Endothelial cell of umbilical vein (primary cell): Measurements from ENCODE around the gene SCN11A. TPM values are rescaled to one million over a fixed set of nuclear protein-coding genes. Genes with fewer than 3 reads are reported as not detected.

Source experiments
- BruUV-seq: library from RNA; stranded (reverse); fragments of 400-500 nt; replicated peaks from 2 replicates; lab custom pipeline; 2021; lab: Mats Ljungman, UMichigan
- CTCF ChIA-PET: fragments of 300-600, 350-600 bp; sonication (Branson Sonifier 250); formaldehyde crosslinking; loops from one replicate; lab custom pipeline; 2021; ENCODE audit warnings: antibody characterized with exemption, inconsistent platforms; lab: Charles Lee
- POLR2A ChIA-PET: fragments of 300-600, 350-600 bp; sonication (Branson Sonifier 250); formaldehyde crosslinking; loops from one replicate; lab custom pipeline; 2021; ENCODE audit warnings: antibody characterized with exemption, inconsistent platforms; lab: Charles Lee
- DNase-seq: peaks from one replicate; pipeline ENCODE4 v3.0.0-alpha.2; 2011; ENCODE audit warnings: low read depth, low spot score
- FAIRE-seq: peaks from 2 replicates; lab custom pipeline; 2011; peaks lifted over from hg19 to GRCh38; lab: Jason Lieb, UNC
- H2AFZ ChIP-seq: 2 replicates; pipeline ENCODE4 v1.6.0; 2012; ENCODE audit warnings: low read depth, low read length, control low read depth, inconsistent platforms
- H3K27ac ChIP-seq: 2 replicates; pipeline ENCODE4 v1.5.1; 2011; ENCODE audit warnings: low read depth, mild to moderate bottlenecking, control low read depth, low read length, moderate library complexity; ENCODE audit not compliant: insufficient read depth
- H3K27me3 ChIP-seq, 2 experiments: 2 replicates each; pipeline versions ENCODE4 v1.6.0 to v1.6.1; 2011; ENCODE audit warnings: low read length in 2 of 2, mixed read lengths in 1 of 2; ENCODE audit not compliant: control insufficient read depth in 2 of 2, insufficient read depth in 2 of 2
- H3K36me3 ChIP-seq, 2 experiments: 2 replicates in 1 of 2; 3 replicates in 1 of 2; pipeline ENCODE4 v1.5.1; 2011; ENCODE audit warnings: low read length in 2 of 2, mild to moderate bottlenecking in 1 of 2, moderate library complexity in 1 of 2; ENCODE audit not compliant: control insufficient read depth in 2 of 2, insufficient read depth in 2 of 2; ENCODE audit errors: extremely low read depth in 1 of 2
- H3K4me1 ChIP-seq: 3 replicates; pipeline ENCODE4 v1.5.1; 2011; ENCODE audit warnings: mild to moderate bottlenecking, low read length; ENCODE audit not compliant: control insufficient read depth, insufficient read depth; ENCODE audit errors: extremely low read depth
- H3K4me2 ChIP-seq: 2 replicates; pipeline ENCODE4 v1.6.1; 2011; ENCODE audit warnings: low read length, control low read depth, mixed read lengths; ENCODE audit not compliant: insufficient read depth
- H3K4me3 ChIP-seq, 3 experiments: fragments of 200-600 bp in 1 of 3; sonication (generic), shearing (Covaris generic) in 1 of 3; replicated peaks in 1 of 3; 2 replicates each; pipeline ENCODE4 v1.5.1; 2011 to 2016; ENCODE audit warnings: control low read depth in 3 of 3, low read length in 3 of 3, mild to moderate bottlenecking in 2 of 3, inconsistent platforms in 1 of 3, low read depth in 1 of 3, moderate library complexity in 1 of 3; ENCODE audit not compliant: insufficient read depth in 1 of 3
- H3K79me2 ChIP-seq: 2 replicates; pipeline ENCODE4 v1.6.0; 2012; ENCODE audit warnings: low read length, inconsistent platforms; ENCODE audit not compliant: control insufficient read depth, insufficient read depth
- H3K9ac ChIP-seq: replicated peaks from 2 replicates; pipeline ENCODE3; 2011; ENCODE audit warnings: low read length, control low read depth; ENCODE audit not compliant: insufficient read depth; ENCODE audit errors: extremely low read depth
- H3K9me1 ChIP-seq: replicated peaks from 3 replicates; pipeline ENCODE4 v1.6.0; 2011; ENCODE audit warnings: mild to moderate bottlenecking, low read length; ENCODE audit not compliant: control insufficient read depth, insufficient read depth; ENCODE audit errors: extremely low read depth
- H3K9me3 ChIP-seq: replicated peaks from 2 replicates; pipeline ENCODE4 v1.5.1; 2012; ENCODE audit warnings: low read length, inconsistent platforms; ENCODE audit not compliant: control insufficient read depth, insufficient read depth
- H4K20me1 ChIP-seq: replicated peaks from 2 replicates; pipeline ENCODE3; 2011; ENCODE audit warnings: mild to moderate bottlenecking, low read length; ENCODE audit not compliant: control insufficient read depth, insufficient read depth; ENCODE audit errors: extremely low read depth
- CTCF ChIP-seq, 2 donors: IDR thresholded peaks; 1 replicate in 1 of 2; 2 replicates in 1 of 2; pipeline ENCODE4 v1.5.1; 2011; ENCODE audit warnings: low read length in 2 of 2, mild to moderate bottlenecking in 2 of 2, moderate library complexity in 2 of 2, control low read depth in 1 of 2, inconsistent platforms in 1 of 2, low read depth in 1 of 2; ENCODE audit not compliant: insufficient read depth in 1 of 2; ENCODE audit errors: extremely low read depth in 1 of 2
- EZH2 ChIP-seq: IDR thresholded peaks from 2 replicates; pipeline ENCODE4 v1.6.1; 2012; ENCODE audit warnings: borderline replicate concordance, low read depth, mild to moderate bottlenecking, moderate library complexity, low read length, inconsistent platforms; ENCODE audit not compliant: severe bottlenecking
- FOS ChIP-seq: IDR thresholded peaks from 2 replicates; pipeline ENCODE4 v1.6.1; 2011; ENCODE audit warnings: mild to moderate bottlenecking, low read length, moderate library complexity, borderline replicate concordance; ENCODE audit not compliant: insufficient read depth
- GATA2 ChIP-seq: IDR thresholded peaks from 2 replicates; pipeline ENCODE4 v1.7.0; 2011; ENCODE audit warnings: low read depth, mild to moderate bottlenecking, moderate library complexity, mixed read lengths, low read length; ENCODE audit not compliant: insufficient read length, insufficient read depth
- JUN ChIP-seq: IDR thresholded peaks from 2 replicates; pipeline ENCODE4 v1.6.1; 2011; ENCODE audit warnings: borderline replicate concordance, low read depth; ENCODE audit not compliant: insufficient read length, insufficient read depth
- MAX ChIP-seq: IDR thresholded peaks from 2 replicates; pipeline ENCODE4 v1.6.1; 2011; ENCODE audit not compliant: insufficient read depth, insufficient read length
- MYC ChIP-seq: IDR thresholded peaks from one replicate; pipeline ENCODE4 v1.6.1; 2011; ENCODE audit warnings: mild to moderate bottlenecking, low read depth, low read length
- POLR2A ChIP-seq: IDR thresholded peaks from 2 replicates; pipeline ENCODE4 v1.6.1; 2012; ENCODE audit warnings: low read depth, mild to moderate bottlenecking, control low read depth, low read length
- POLR2AphosphoS5 ChIP-seq: IDR thresholded peaks from 2 replicates; pipeline ENCODE4 v1.6.1; 2012; ENCODE audit warnings: low read depth, mild to moderate bottlenecking, control low read depth, low read length, moderate library complexity; ENCODE audit not compliant: insufficient read depth
- dilution Hi-C: fragments of 300-500 bp; cut with MboI; formaldehyde crosslinking; loops from one replicate; pipeline ENCODE4 v1.15.0; 2019; ENCODE audit warnings: low sequenced_read_pairs; ENCODE audit not compliant: extremely low pct_ligation_motif_present
- intact Hi-C: fragments of 100-400 bp; cut with micrococcal nuclease; formaldehyde crosslinking; loops from one replicate; pipeline ENCODE4 v1.10.0; 2022
- polyA plus RNA-seq, 4 experiments: library from polyadenylated mRNA; depleted of rRNA in 3 of 4; stranded (reverse) in 3 of 4; unstranded in 1 of 4; fragments of >200 nt; gene quantifications; 2 replicates each; pipeline versions ENCODE4 v1.2.1 to v1.2.3, GENCODE V29; 2011 to 2012; ENCODE audit warnings: missing spikeins in 1 of 4
- total RNA-seq: library from RNA; stranded (reverse); gene quantifications from 2 replicates; pipeline ENCODE4 v1.2.3, GENCODE V29; 2021

The SCN11A gene
- total and polyA plus RNA-seq, 2 donors (not counting 3 experiments of a cell fraction or from before 2014, with no cell fraction given): 0.06 to 0.07 TPM

DNA sequence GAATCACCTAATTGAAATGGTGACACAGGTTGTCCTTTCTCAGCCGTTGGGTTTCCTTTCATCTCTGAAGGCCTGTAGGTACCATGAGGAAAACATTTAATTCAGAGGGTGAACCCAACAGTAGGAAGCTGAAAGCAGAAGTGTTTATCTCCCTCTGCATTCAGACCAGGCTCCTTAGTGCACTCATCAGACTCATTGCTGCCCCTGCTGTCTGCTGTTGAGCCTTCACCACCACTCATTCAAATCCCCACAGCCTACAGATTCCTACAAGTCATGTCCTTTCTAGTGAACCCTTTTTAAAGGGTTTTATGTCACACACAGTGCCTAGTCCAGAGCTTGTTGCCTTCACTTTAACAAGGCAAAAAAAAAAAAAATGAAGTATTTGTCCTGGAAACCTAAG is 13.5 kb upstream of the SCN11A start:
- BruUV-seq: no TSS peak
- H3K4me1 ChIP-seq: no peaks in the 10 kb centered on the region
- no peaks in the 10 kb centered on the region for H3K9me3 ChIP-seq
- H3K4me3 ChIP-seq: no peak overlapping the region
- DNase-seq (peak; percentile 29), FAIRE-seq (peak; percentile 18)
- TF ChIP-seq POLR2AphosphoS5: no peak
- TF ChIP-seq POLR2A: no peak
- peak in 1 of 2 donors; percentile 56 for TF ChIP-seq CTCF (IDR thresholded peaks at IDR 0.05; ENCODE audit: extremely low read depth in 1 of 2, insufficient read depth in 1 of 2, low read depth in 1 of 2, low read length in 2 of 2)
- no peak for TF ChIP-seq GATA2
- no peak for TF ChIP-seq FOS
- no peaks in the 10 kb centered on the region for H4K20me1 ChIP-seq
- ChIA-PET CTCF (interaction anchor here (0.6 kb wide), 1 partner anchor 8 kb away, joined by 3 read pairs; no protein-coding TSS in a partner anchor), POLR2A (no interaction called here)
- intact Hi-C loops (no loop called here), dilution Hi-C loops (no loop called here)
- peaks cover 3 to 6% of the 10 kb centered on the region in 2 experiments for H3K36me3 ChIP-seq
- no peak overlapping the region for H3K9ac ChIP-seq
- no peak overlapping the region for H2AFZ ChIP-seq
- no peak overlapping the region for H3K4me2 ChIP-seq
- H3K9me1 ChIP-seq: peaks cover 3% of the 10 kb centered on the region
- peaks cover 2% of the 10 kb centered on the region for H3K79me2 ChIP-seq
- H3K27ac ChIP-seq: no peak overlapping the region
- H3K27me3 ChIP-seq: no peaks in the 10 kb centered on the region

DNA sequence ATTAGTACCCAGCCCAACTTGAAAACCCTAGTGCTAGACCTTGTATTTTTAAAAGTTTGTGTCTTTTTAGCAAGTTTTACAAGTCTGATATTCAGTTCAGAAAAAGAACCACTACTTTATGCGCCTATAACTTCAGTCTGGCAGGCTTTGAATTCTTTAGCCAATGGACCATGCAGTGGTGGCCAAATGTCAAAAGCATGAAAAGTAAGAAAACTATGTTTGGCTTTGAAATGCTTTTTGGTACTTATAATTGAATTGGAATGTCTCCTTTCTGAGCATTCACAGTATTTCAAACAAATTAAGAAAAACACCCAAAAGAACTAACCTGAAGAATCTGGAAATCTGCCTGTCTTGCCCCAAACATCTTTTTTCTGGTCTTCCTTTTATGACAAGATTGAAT is 12.9 kb upstream of the SCN11A start:
- peaks cover 2% of the 10 kb centered on the region for H3K79me2 ChIP-seq
- no peak overlapping the region for H3K4me2 ChIP-seq
- DNase-seq: no peak
- H4K20me1 ChIP-seq: no peaks in the 10 kb centered on the region
- H2AFZ ChIP-seq: no peak overlapping the region
- intact Hi-C loops (no loop called here), dilution Hi-C loops (no loop called here)
- FAIRE-seq: no peak
- no peak overlapping the region for H3K4me3 ChIP-seq
- no peaks in the 10 kb centered on the region for H3K4me1 ChIP-seq
- H3K27ac ChIP-seq: no peak overlapping the region
- ChIA-PET CTCF (interaction anchor here (0.6 kb wide), 1 partner anchor 8 kb away, joined by 3 read pairs; no protein-coding TSS in a partner anchor), POLR2A (no interaction called here)
- no peak for TF ChIP-seq CTCF (IDR thresholded peaks at IDR 0.05; ENCODE audit: extremely low read depth in 1 of 2, insufficient read depth in 1 of 2, low read depth in 1 of 2, low read length in 2 of 2)
- no peak for TF ChIP-seq EZH2
- no peak for TF ChIP-seq GATA2
- no peak for TF ChIP-seq MYC
- TF ChIP-seq POLR2AphosphoS5: no peak
- no peak for TF ChIP-seq JUN
- TF ChIP-seq MAX: no peak
- TF ChIP-seq FOS: no peak
- TF ChIP-seq POLR2A: no peak
- peaks cover 3 to 6% of the 10 kb centered on the region in 2 experiments for H3K36me3 ChIP-seq
- H3K9me3 ChIP-seq: no peaks in the 10 kb centered on the region
- BruUV-seq: no TSS peak
- H3K9ac ChIP-seq: no peak overlapping the region
- peaks cover 3% of the 10 kb centered on the region for H3K9me1 ChIP-seq
- H3K27me3 ChIP-seq: no peaks in the 10 kb centered on the region
